GM13977 (cell line): ENCODE results near the gene SEL1L.

Experiments
- DNase-seq: peaks from one replicate; pipeline ENCODE4 v3.0.0; 2012; ENCODE audit warnings: low spot score
- CTCF ChIP-seq: IDR thresholded peaks from 2 replicates; pipeline ENCODE4 v1.5.1; 2012; ENCODE audit warnings: mild to moderate bottlenecking, control low read depth; ENCODE audit not compliant: insufficient read depth; ENCODE audit errors: extremely low read depth, missing control alignments
- in situ Hi-C: fragments of 300-500 bp; cut with MboI; formaldehyde crosslinking; loops from one replicate; pipeline ENCODE4 v1.12.0; 2022; ENCODE audit warnings: low sequenced_read_pairs, low pct_unique_long_range_greater_than_20kb, mixed read lengths, inconsistent platforms; ENCODE audit not compliant: unreplicated experiment

Gene SEL1L

GRCh38 chr14:81509321-81509720 is 24.3 kb downstream of the SEL1L start:
- TF ChIP-seq CTCF = no peak
- in situ Hi-C loops = no loop called here
- DNase-seq = no peak

DNA sequence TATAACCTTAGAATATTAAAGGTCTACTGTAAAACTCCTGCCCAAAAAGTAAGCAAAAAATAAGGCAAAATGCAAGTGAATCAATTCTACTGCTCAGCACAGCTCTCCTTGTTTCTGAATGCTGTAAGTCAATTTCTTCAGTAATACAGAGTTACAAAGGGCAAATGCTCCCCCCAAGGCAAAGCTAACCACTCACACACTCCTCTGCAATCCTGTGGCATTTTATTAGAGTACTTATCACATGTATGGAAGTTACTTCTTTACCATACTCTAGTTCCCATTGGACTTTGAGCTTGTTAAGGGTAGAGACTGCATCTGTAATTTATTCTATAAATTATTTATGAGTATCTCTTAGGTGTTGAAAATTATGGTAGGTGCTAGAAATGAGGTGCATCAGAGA is 27.2 kb downstream of the SEL1L start:
- no peak for DNase-seq
- in situ Hi-C loops = no loop called here
- no peak for TF ChIP-seq CTCF

DNA sequence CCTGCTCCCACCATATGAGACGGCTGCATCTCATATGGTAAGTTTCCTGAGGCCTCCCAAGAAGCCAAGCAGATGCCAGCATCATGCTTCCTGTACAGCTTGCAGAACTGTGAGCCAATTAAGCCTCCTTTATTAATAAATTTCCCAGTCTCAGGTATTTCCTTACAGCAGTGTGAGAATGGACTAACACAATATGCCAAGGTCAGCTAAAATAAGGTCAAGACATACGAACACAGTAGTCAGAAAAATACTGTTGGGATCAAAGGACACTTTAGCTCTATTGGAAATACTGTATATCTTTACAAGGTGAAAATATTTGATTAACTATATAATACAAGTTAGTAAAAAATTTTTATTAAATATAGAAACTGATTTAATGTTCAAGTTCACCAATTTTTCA is 28.8 kb downstream of the SEL1L start:
- no peak for DNase-seq
- TF ChIP-seq CTCF = no peak
- in situ Hi-C loops = no loop called here

GRCh38 chr14:81485781-81486180 is 47.9 kb downstream of the SEL1L start:
- in situ Hi-C loops = no loop called here
- DNase-seq = no peak
- TF ChIP-seq CTCF = no peak

DNA sequence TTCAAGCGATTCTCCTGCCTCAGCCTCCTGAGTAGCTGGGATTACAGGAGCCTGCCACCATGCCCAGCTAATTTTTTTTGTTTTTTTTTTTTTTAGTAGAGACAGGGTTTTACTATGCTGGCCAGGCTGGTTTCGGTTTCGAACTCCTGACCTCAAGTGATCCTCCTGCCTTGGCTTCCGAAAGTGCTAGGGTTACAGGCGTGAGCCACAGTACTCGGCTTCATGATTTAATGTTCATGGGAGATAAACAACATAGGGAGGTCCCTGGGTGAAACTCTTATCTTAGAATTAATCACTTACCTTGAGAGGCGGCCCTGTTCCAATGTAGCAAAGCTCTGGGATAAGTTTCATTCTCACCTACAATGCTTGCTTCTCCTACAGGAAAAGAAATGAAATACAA is 48.3 kb downstream of the SEL1L start:
- in situ Hi-C loops = no loop called here
- no peak for DNase-seq
- TF ChIP-seq CTCF = no peak

- in situ Hi-C loops = no loop called here
- no peak for DNase-seq
- no peak for TF ChIP-seq CTCF
These were observed 49.5 kb downstream of the SEL1L start for GRCh38 chr14:81484120-81484519.

DNA sequence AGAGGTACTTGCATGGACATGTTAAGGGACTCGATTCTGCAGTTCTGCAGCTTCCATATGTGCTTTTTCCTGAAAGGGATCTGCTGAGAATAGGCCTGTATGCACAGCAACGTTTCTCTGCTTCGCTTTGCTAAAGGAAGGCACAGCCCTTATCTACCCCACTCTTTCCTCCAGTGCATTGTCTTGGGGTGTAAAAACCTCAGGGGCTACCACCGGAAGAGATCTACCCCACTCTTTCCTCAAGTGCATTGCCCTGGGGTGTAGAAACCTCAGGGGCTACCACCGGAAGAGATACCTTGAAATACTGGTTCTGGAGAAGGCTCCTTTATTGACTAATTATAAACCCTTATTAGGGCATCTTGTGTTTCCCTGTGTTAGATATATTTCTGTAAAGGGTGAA is 52.9 kb downstream of the SEL1L start:
- DNase-seq = no peak
- in situ Hi-C loops = no loop called here
- TF ChIP-seq CTCF = no peak
